HUES48 (cell line): ENCODE results near the gene ASIC4.

Source experiments
- H3K27ac ChIP-seq: one replicate; pipeline ENCODE4 v1.7.0; 2013; ENCODE audit warnings: low read depth, low read length, inconsistent platforms
- H3K27me3 ChIP-seq: 2 replicates; pipeline ENCODE4 v1.6.1; 2013; ENCODE audit warnings: mild to moderate bottlenecking, low read length; ENCODE audit not compliant: control insufficient read depth, insufficient read depth
- H3K36me3 ChIP-seq: 2 replicates; pipeline ENCODE4 v1.6.1; 2013; ENCODE audit warnings: low read length; ENCODE audit not compliant: control insufficient read depth, insufficient read depth
- H3K4me1 ChIP-seq: 2 replicates; pipeline ENCODE4 v1.6.1; 2013; ENCODE audit warnings: mild to moderate bottlenecking, low read length; ENCODE audit not compliant: control insufficient read depth, insufficient read depth
- H3K4me3 ChIP-seq: 2 replicates; pipeline ENCODE4 v1.5.1; 2013; ENCODE audit warnings: mild to moderate bottlenecking, low read depth, low read length
- H3K9ac ChIP-seq: 2 replicates; pipeline ENCODE4 v1.6.1; 2013; ENCODE audit warnings: mild to moderate bottlenecking, low read depth, low read length, moderate library complexity
- H3K9me3 ChIP-seq: 2 replicates; pipeline ENCODE4 v1.6.1; 2013; ENCODE audit warnings: low read length; ENCODE audit not compliant: control insufficient read depth, insufficient read depth

The ASIC4 gene

DNA sequence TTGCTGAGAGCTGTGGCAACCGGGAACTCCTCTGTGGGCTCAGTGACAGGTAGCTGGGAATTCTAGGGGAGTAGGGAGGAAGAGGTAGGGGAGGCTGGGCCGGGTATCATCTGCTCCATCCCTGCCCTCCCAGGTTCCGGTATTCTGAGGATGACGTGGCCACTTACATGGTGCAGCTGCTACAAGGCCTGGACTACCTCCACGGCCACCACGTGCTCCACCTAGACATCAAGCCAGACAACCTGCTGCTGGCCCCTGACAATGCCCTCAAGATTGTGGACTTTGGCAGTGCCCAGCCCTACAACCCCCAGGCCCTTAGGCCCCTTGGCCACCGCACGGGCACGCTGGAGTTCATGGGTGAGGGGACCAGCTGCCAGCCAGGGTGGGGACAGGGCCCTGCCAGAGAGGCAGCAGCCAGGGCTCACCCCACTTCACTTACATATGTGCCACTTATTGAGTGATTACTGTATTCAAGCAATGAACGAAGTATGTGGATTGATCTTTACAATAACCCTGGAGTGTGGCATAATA lies 23.6 kb upstream of the ASIC4 start:
- H3K9me3 ChIP-seq = no peaks in the 10 kb centered on the region
- H3K4me1 ChIP-seq = peaks cover 20% of the 10 kb centered on the region
- no peaks in the 10 kb centered on the region for H3K36me3 ChIP-seq
- H3K9ac ChIP-seq = no peak overlapping the region
- no peak overlapping the region for H3K4me3 ChIP-seq
- no peak overlapping the region for H3K27ac ChIP-seq
- peaks cover 40% of the 10 kb centered on the region for H3K27me3 ChIP-seq

DNA sequence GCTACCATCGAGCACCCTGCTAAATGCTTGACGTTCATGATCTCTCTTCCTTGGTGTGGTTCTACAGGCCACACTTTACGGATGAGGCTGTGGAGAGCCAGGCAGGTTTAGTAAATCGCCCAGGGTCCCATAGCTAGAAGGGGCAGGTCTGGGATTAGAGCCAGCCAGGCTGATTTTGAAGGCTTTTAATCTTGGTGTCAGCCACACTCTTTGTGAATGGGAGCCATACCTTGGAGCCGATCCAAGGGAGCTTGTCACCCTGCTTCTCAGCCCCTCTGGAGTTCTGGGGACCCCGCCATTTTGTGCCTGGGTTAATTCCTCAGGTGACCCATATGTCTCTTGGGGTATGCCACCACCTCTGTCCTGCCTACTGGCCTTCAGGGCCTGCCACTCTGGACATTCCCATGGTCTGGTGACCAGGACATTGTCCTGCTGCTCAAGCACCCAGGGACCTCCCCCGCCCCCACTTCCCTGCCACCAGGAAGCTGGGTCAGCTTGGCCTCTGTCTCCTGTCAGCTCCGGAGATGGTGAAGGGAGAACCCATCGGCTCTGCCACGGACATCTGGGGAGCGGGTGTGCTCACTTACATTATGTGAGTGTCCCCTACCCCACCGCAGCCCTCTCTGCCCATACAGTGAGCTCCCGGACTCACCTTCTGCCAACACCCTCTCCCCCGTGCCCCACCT lies 22.9 kb upstream of the ASIC4 start:
- Histone ChIP-seq H3K9me3 (no peaks in the 10 kb centered on the region), H3K4me1 (peaks cover 20% of the 10 kb centered on the region), H3K36me3 (no peaks in the 10 kb centered on the region), H3K9ac (no peak overlapping the region), H3K4me3 (no peak overlapping the region), H3K27me3 (peaks cover 40% of the 10 kb centered on the region), H3K27ac (no peak overlapping the region)

DNA sequence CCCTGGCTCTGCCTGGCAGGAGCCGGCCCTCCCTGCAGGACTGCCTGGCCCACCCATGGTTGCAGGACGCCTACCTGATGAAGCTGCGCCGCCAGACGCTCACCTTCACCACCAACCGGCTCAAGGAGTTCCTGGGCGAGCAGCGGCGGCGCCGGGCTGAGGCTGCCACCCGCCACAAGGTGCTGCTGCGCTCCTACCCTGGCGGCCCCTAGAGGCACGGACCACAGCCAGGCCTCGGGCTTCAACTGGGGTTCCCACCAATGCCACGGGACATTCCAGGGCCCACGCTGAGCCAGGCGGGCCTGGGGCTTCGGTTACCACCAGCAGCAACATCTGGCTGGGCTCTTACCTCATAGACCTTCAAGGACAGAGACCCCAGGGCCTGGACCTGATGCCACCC lies 21.7 kb upstream of the ASIC4 start:
- H3K9ac ChIP-seq = no peak overlapping the region
- H3K27ac ChIP-seq = no peak overlapping the region
- peaks cover 45% of the 10 kb centered on the region for H3K27me3 ChIP-seq
- no peaks in the 10 kb centered on the region for H3K36me3 ChIP-seq
- H3K9me3 ChIP-seq = no peaks in the 10 kb centered on the region
- peaks cover 20% of the 10 kb centered on the region for H3K4me1 ChIP-seq
- H3K4me3 ChIP-seq = no peak overlapping the region

DNA sequence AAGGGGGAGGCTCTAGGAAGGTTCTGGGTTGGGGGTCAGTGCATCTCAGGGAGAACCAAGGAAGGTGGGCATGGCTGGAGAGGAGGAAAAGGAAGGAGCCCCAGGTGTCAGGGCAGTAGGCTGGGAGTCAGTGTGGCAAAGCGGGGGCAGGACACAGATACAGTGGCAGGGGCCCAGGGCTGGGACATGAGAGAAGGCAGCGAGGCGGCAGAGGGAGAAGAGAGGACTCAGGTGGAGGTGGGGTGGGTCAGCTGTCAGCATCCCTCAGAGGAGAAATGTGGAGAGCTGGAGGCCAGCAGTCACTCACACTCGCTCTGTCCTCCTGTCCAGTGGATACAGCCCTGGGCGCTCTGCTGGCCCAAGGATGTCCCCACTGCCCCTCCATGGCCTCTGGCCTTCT lies 21.2 kb upstream of the ASIC4 start:
- Histone ChIP-seq H3K36me3 (no peaks in the 10 kb centered on the region), H3K4me1 (peaks cover 22% of the 10 kb centered on the region), H3K27me3 (peaks cover 47% of the 10 kb centered on the region)

DNA sequence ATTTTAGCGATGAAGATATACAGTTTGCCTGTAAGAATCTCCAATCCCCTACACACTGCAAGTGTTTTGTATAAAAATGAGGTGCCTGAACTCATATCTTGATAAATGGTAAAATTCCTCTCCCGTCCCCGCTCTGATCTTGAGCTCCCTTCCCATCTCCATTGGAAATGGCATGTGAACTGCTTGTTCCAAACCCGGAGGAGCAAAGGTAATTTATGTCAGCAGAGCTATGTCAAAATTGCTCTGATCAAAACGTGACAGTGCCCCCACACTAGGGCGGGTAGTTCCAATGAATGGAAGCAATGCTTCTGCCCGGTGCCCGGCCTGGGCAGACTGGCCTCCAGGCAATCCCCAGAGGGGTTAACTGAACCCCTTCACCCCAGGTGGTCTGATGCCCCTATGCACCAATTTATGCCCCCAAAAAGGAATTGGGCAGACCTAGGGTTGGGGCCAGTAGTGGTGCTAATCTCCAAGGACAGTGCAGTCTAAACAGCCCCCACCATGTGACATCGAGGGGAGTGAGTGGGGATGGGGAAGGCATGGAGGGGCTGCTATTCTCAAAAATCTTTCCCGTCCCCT lies 19.2 kb upstream of the ASIC4 start:
- no peak overlapping the region for H3K27ac ChIP-seq
- no peak overlapping the region for H3K4me3 ChIP-seq
- peaks cover 31% of the 10 kb centered on the region for H3K4me1 ChIP-seq
- no peak overlapping the region for H3K9ac ChIP-seq
- H3K36me3 ChIP-seq = no peaks in the 10 kb centered on the region
- H3K9me3 ChIP-seq = no peaks in the 10 kb centered on the region
- peaks cover 48% of the 10 kb centered on the region for H3K27me3 ChIP-seq

More for the DNA sequence above, 21.2 kb upstream of the ASIC4 start:
- Histone ChIP-seq H3K9ac (no peak overlapping the region), H3K4me3 (no peak overlapping the region), H3K27ac (no peak overlapping the region), H3K9me3 (no peaks in the 10 kb centered on the region)

DNA sequence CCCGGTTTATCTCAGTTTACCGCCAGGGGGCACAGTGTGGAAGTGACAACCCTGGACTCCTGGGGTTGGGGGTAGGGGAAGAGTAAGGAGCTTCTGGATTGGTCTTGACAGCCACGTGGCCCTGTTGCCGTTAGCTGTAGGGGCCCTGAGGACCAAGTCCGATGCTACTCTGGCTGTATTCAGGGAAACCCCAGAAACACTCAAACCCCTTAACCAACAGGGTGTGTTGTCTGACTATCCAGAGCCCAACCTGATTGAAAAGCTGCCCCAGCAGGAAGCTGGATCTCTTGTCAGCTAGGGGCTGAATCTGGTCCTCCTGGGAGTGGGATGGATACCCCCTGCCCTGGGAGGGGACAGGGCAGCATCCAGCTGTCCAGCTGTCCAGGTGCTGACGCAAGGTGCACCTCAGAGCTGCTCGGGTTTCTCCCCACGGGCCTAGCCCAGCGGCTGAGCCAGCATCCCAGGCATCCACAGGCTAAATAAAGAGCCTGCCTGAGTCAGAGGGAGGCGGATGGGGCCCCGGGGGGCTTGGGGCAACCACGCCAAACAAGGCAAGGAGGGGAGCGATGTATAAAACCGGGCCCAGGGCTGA lies 18.7 kb upstream of the ASIC4 start:
- Histone ChIP-seq H3K9ac (no peak overlapping the region), H3K27me3 (peaks cover 48% of the 10 kb centered on the region), H3K36me3 (no peaks in the 10 kb centered on the region), H3K9me3 (no peaks in the 10 kb centered on the region), H3K27ac (no peak overlapping the region), H3K4me3 (no peak overlapping the region), H3K4me1 (peaks cover 35% of the 10 kb centered on the region)

DNA sequence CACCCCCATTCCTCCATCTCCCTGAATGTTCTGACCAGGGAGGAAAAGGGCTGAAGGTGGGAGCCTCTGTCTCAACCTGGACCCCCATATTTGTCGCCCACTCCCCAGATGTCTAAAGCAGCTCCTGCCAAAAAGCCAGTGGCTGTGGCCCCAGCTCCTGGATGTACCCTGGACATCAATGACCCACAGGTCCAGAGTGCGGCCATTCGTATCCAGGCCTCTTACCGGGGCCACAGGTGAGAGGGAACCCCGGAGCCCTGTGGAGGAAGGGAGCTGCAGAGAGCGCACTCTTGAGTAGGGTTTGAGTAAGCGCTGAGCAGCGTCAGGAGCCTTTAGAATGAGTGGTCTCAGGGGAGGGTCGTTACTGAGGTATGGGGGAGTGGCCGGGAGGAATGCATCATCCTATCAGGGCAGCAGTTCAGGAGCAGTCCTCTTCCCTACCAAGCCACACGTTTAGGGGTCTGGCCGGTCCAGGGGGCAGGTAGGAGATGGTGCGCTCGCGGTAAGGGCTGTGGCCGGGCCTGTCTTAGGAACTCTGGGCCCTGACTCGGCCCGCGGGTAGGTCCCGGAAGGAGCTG lies 17.9 kb upstream of the ASIC4 start:
- Histone ChIP-seq H3K4me1 (peaks cover 35% of the 10 kb centered on the region), H3K9ac (no peak overlapping the region), H3K36me3 (no peaks in the 10 kb centered on the region), H3K9me3 (no peaks in the 10 kb centered on the region), H3K4me3 (peak overlapping the region; percentile 40; the same call in 1 of the 2 replicates), H3K27me3 (peaks cover 48% of the 10 kb centered on the region), H3K27ac (no peak overlapping the region)

DNA sequence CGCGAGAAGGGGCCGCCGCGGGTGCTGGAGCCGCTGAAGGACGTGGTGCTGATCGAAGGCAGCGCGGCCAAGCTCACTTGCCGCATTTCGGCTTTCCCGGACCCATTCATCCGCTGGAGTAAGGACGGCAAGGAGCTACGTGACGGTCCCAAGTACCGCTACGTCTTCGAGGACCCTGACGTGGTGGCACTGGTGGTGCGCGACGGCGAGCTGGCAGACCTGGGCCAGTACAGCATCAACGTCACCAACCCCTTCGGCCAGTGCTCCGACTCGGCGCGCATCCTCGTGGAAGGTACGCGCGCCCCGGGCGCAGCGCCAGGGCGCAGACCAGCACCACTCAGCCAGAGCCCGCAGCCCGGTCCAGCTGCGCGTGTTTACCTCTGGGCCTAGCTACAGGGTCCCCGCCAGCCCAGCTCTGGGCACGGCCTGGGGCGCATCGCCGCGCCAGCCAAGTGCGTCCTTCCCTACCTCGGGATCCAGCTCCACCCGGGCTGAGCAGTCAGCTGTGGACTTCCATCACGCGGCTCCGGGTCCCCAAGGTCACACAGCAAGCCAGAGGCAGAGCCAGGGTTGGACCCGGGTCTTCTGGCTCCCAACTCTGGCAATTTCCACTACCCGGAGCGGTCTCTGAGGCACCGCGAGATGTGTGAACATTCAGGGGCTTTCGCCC lies 17.3 kb upstream of the ASIC4 start:
- H3K36me3 ChIP-seq = no peaks in the 10 kb centered on the region
- peaks cover 35% of the 10 kb centered on the region for H3K4me1 ChIP-seq
- no peak overlapping the region for H3K9ac ChIP-seq
- H3K9me3 ChIP-seq = no peaks in the 10 kb centered on the region
- peaks cover 48% of the 10 kb centered on the region for H3K27me3 ChIP-seq
- peak overlapping the region; percentile 68 for H3K4me3 ChIP-seq
- H3K27ac ChIP-seq = no peak overlapping the region

DNA sequence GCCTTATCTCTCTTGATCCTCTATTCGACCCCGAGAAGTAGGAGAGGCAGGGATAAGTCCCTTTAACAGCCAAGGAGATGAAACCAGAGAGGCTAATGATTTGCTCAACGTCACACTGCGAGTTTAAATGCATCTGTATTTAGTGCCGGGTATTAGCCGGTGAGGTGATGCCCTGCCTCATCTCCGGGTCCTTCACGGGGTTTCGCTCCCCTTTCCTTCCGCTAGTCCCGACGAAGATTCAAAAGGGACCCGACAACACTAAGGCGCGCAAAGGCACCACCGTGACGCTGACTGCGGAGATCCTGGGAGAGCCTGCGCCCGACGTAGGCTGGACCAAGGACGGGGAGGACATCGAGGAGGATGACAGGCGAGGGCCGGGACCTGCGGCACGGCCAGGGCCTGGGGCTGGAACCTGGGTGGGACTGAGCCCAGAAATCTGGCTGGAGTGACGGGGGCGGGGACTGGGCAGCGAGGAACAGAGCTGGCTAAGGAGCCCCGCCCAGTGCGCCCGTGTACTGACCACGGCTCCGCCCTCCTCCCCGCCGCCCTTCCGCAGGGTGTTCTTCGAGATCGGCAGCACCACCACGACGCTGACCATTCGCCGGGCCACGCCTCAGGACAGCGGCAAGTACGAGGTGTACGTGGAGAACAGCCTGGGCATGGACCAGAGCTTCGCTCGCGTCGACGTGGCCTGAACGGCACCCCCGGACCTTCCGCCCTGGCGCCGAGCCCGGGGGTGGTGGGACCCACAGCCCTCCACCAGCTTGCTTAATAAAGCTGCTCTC lies 16.6 kb upstream of the ASIC4 start:
- Histone ChIP-seq H3K4me3 (peak overlapping the region; percentile 68), H3K9me3 (no peaks in the 10 kb centered on the region), H3K9ac (no peak overlapping the region), H3K27ac (peak overlapping the region; percentile 43), H3K4me1 (peaks cover 35% of the 10 kb centered on the region), H3K36me3 (no peaks in the 10 kb centered on the region), H3K27me3 (peaks cover 48% of the 10 kb centered on the region)

DNA sequence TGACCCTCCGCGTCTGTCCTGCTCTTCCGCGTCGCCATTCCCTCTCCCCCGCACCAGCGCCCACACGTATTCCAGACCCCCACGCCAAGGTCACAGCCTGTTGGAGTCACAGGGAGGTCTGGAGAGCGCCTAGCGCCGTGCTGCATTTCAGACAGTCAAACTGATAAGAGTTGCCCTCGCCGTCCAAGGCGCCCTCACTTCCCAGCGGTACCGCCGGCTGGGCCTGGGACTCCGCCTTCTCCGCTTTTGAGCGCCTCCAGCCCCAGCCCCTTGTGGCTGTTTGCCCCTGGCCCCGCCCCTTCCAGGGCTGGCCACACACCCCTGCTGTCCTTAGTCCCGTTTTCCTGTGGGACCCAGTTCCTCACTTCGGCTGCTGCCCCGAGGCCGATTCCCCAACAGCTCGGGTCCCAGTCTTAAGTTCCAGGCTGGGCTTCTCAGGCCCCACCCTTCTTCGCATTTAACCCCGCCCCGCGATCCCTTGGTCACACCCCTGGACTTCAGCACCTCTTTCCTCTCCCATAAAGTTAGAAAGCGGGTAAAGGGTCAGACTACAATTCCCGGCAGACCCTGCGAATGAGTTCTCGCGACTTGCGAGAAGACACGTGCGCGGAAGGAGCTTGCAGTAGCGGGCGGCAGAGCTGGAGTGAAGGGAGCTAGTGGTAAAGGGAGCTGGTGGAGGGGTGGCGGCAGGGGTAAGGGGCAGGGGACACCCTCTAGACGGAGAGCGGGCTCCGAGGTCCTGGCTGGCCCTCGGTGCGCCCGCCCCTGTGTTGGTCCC lies 15.8 kb upstream of the ASIC4 start, which contains the start of gene GMPPA:
GMPPA (plus strand) TSS at position 612 of the 778 bp plus-strand sequence. CDS start 1,085 bp downstream, outside the sequence.
- peaks cover 35% of the 10 kb centered on the region for H3K4me1 ChIP-seq
- H3K4me3 ChIP-seq = peak within 1 kb of the TSS; percentile 68
- H3K9ac ChIP-seq = peak within 1 kb of the TSS; percentile 44
- peaks cover 3% of the 10 kb centered on the region for H3K36me3 ChIP-seq
- H3K27ac ChIP-seq = peak within 1 kb of the TSS; percentile 43
- H3K27me3 ChIP-seq = peaks cover 44% of the 10 kb centered on the region
- no peaks in the 10 kb centered on the region for H3K9me3 ChIP-seq
